Subcutaneous abdominal adipose tissue (tissue), 5 donors: ENCODE results near the gene SIGLEC1.

Experiments used
- H3K27ac ChIP-seq: one replicate; pipeline ENCODE4 v1.7.0; 2013; ENCODE audit warnings: low read depth, mild to moderate bottlenecking, inconsistent platforms, low read length, moderate library complexity
- H3K27me3 ChIP-seq, 5 donors: one replicate each; pipeline ENCODE4 v1.7.0; 2013; ENCODE audit warnings: low read length in 5 of 5, inconsistent platforms in 1 of 5; ENCODE audit not compliant: control insufficient read depth in 5 of 5, insufficient read depth in 4 of 5
- H3K36me3 ChIP-seq, 5 donors: one replicate each; pipeline ENCODE4 v1.7.0; 2013; ENCODE audit warnings: low read length in 5 of 5; ENCODE audit not compliant: control insufficient read depth in 5 of 5, insufficient read depth in 5 of 5
- H3K4me1 ChIP-seq, 5 donors: one replicate each; pipeline ENCODE4 v1.7.0; 2013; ENCODE audit warnings: low read length in 5 of 5, mild to moderate bottlenecking in 3 of 5, moderate library complexity in 1 of 5; ENCODE audit not compliant: control insufficient read depth in 5 of 5, insufficient read depth in 5 of 5
- H3K4me3 ChIP-seq, 5 donors: one replicate each; pipeline ENCODE4 v1.7.0; 2013; ENCODE audit warnings: low read length in 5 of 5, low read depth in 1 of 5
- H3K9ac ChIP-seq, 5 donors: one replicate each; pipeline ENCODE4 v1.7.0; 2013; ENCODE audit warnings: low read length in 5 of 5, mild to moderate bottlenecking in 4 of 5, moderate library complexity in 3 of 5
- H3K9me3 ChIP-seq, 5 donors: one replicate each; pipeline ENCODE4 v1.7.0; 2013; ENCODE audit warnings: low read length in 5 of 5; ENCODE audit not compliant: control insufficient read depth in 5 of 5
- donor health status: healthy.
- donor health status: healthy.
- donor health status: healthy.
- donor health status: healthy.
- donor health status: healthy.

The SIGLEC1 gene

GRCh38 chr20:3667434-3668037 lies 44.9 kb downstream of the SIGLEC1 start:
- peaks cover 0 to 10% (median 0%) of the 10 kb centered on the region in 5 donors for H3K4me1 ChIP-seq
- no peaks in the 10 kb centered on the region for H3K9me3 ChIP-seq
- H3K27me3 ChIP-seq = peaks cover 14 to 32% (median 18%) of the 10 kb centered on the region in 5 donors
- no peak overlapping the region for H3K9ac ChIP-seq
- H3K36me3 ChIP-seq = peaks cover 0 to 9% (median 5%) of the 10 kb centered on the region in 5 donors
- no peak overlapping the region for H3K27ac ChIP-seq
- no peak overlapping the region for H3K4me3 ChIP-seq

- no peak overlapping the region for H3K4me3 ChIP-seq
- H3K36me3 ChIP-seq = no peaks in the 10 kb centered on the region
- no peak overlapping the region for H3K27ac ChIP-seq
- peaks cover 26 to 39% (median 30%) of the 10 kb centered on the region in 5 donors for H3K27me3 ChIP-seq
- no peak overlapping the region for H3K9ac ChIP-seq
- H3K4me1 ChIP-seq = peaks cover 0 to 20% (median 0%) of the 10 kb centered on the region in 5 donors
- H3K9me3 ChIP-seq = no peaks in the 10 kb centered on the region
Measured at GRCh38 chr20:3663858-3664257, 48.5 kb downstream of the SIGLEC1 start.

GRCh38 chr20:3663031-3663701 lies 49.2 kb downstream of the SIGLEC1 start, which contains the start of gene GFRA4:
Gene GFRA4 (minus strand): TSS chr20:3663399. CDS start chr20:3663399, 0 bp downstream.
- no peak within 1 kb of the TSS for H3K9ac ChIP-seq
- H3K27ac ChIP-seq = no peak within 1 kb of the TSS
- no peaks in the 10 kb centered on the region for H3K9me3 ChIP-seq
- no peaks in the 10 kb centered on the region for H3K36me3 ChIP-seq
- no peak within 1 kb of the TSS for H3K4me3 ChIP-seq
- peaks cover 0 to 20% (median 0%) of the 10 kb centered on the region in 5 donors for H3K4me1 ChIP-seq
- H3K27me3 ChIP-seq = peaks cover 26 to 37% (median 33%) of the 10 kb centered on the region in 5 donors
